Stomach (tissue), 9 donors: ENCODE results near the gene OOSP4B. TPM values are rescaled to one million over a fixed set of nuclear protein-coding genes. Genes with fewer than 3 reads are reported as not detected.
"Not testable (repeated sequence)": the region's sequence is repeated elsewhere in the genome, so short reads cannot be mapped to it uniquely, and the experiment has no call there.

Experiments used
- DNase-seq, 2 donors: peaks; one replicate each; pipeline versions ENCODE4 v3.0.0 to v3.0.0-alpha.2; 2013 to 2019
- H3K27ac ChIP-seq, 5 donors: fragments of 200-600 bp in 4 of 5; sonication (generic) in 4 of 5; one replicate each; pipeline ENCODE4 v1.5.1; 2013 to 2019; ENCODE audit warnings: mild to moderate bottlenecking in 1 of 5, moderate library complexity in 1 of 5
- H3K27me3 ChIP-seq, 3 donors: fragments of 200-600 bp; sonication (generic); one replicate each; pipeline ENCODE4 v1.5.1; 2017 to 2019; ENCODE audit warnings: mixed run types in 1 of 3
- H3K36me3 ChIP-seq, 4 donors: fragments of 200-600 bp; sonication (generic); 1 replicate in 3 of 4; 2 replicates in 1 of 4; pipeline ENCODE4 v1.5.1; 2016 to 2019
- H3K4me1 ChIP-seq, 4 donors: fragments of 200-600 bp; sonication (generic); one replicate each; pipeline ENCODE4 v1.5.1; 2016 to 2019
- H3K4me3 ChIP-seq, 4 donors: fragments of 200-600 bp; sonication (generic) in 3 of 4; one replicate each; pipeline ENCODE4 v1.5.1; 2016 to 2019; ENCODE audit warnings: mild to moderate bottlenecking in 1 of 4
- H3K9me3 ChIP-seq, 4 donors: fragments of 200-600 bp; sonication (generic); one replicate each; pipeline ENCODE4 v1.5.1; 2016 to 2019
- EP300 ChIP-seq: sonication (generic); formaldehyde crosslinking; IDR thresholded peaks from one replicate; pipeline ENCODE4 v1.6.1; 2017; ENCODE audit warnings: antibody characterized with exemption
- POLR2A ChIP-seq, 4 donors: fragments of 450-650 bp; IDR thresholded peaks; one replicate each; pipeline ENCODE4 v1.6.1; 2016; ENCODE audit warnings: antibody characterized with exemption in 4 of 4, control low read depth in 2 of 4, mild to moderate bottlenecking in 1 of 4, moderate library complexity in 1 of 4
- POLR2AphosphoS5 ChIP-seq, 3 donors: sonication (generic); formaldehyde crosslinking; IDR thresholded peaks; one replicate each; pipeline ENCODE4 v1.6.1; 2016; ENCODE audit warnings: antibody characterized with exemption in 3 of 3
- WGBS, 5 donors: extraction: QIAGEN DNeasy Blood & Tissue Kit in 3 of 5; methylation state at CpG; one replicate each; pipeline versions ENCODE4 v1.1.5 to v1.1.7; 2013 to 2018; 5-methylcytosine and 5-hydroxymethylcytosine counted together
- intact Hi-C: fragments of 100-400 bp; cut with DNase I; formaldehyde crosslinking; loops from one replicate; pipeline ENCODE4 v1.15.1; 2023; ENCODE audit warnings: low total_unique reads
- polyA plus RNA-seq, 3 donors: library from polyadenylated mRNA; stranded (reverse); fragments of 200-250 nt; gene quantifications; one replicate each; pipeline ENCODE4 v1.2.3, GENCODE V29; 2013
- total RNA-seq, 5 donors: library from RNA; depleted of rRNA; stranded (reverse); fragments of >200 nt; gene quantifications; one replicate each; pipeline versions ENCODE4 v1.1.0 to v1.2.3, GENCODE V29; 2014 to 2016
- TF ChIP-seq, protein P1 (sequence below), 7 experiments: fragments of 450-650 bp in 4 of 7; fragments of 200-600 bp in 3 of 7; sonication (generic) in 3 of 7; IDR thresholded peaks; one replicate each; pipeline ENCODE4 v1.5.1; 2016 to 2019; ENCODE audit warnings: antibody characterized with exemption in 7 of 7, control low read depth in 2 of 7, mild to moderate bottlenecking in 1 of 7
- donor health status: healthy with polysubstance abuse.
- donor health status: Bipolar disorder and iron deficiency.
- donor health status: healthy.

The OOSP4B gene
- total and polyA plus RNA-seq, 8 donors, result not detected

DNA sequence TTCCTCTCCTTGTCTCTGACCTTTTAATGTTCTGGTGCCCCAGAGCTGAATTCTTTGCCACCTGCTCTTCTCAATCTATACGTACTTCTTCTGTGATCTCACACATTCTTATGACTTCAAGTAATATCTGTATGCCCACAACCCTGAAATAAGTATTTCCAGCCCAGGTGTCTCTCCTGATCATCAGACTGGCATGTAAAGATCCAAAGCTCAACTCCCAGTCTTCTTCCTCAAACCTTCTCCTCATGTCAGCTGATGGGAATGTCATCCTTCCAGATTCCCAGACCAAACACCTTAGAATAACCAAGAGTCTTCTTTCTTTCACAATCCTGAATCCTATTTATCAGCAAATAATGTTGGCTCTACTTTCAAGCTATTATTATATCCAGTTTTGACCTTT is 48.8 kb downstream of the OOSP4B start:
- intact Hi-C loops, result no loop called here
- TF ChIP-seq, protein P1, sequence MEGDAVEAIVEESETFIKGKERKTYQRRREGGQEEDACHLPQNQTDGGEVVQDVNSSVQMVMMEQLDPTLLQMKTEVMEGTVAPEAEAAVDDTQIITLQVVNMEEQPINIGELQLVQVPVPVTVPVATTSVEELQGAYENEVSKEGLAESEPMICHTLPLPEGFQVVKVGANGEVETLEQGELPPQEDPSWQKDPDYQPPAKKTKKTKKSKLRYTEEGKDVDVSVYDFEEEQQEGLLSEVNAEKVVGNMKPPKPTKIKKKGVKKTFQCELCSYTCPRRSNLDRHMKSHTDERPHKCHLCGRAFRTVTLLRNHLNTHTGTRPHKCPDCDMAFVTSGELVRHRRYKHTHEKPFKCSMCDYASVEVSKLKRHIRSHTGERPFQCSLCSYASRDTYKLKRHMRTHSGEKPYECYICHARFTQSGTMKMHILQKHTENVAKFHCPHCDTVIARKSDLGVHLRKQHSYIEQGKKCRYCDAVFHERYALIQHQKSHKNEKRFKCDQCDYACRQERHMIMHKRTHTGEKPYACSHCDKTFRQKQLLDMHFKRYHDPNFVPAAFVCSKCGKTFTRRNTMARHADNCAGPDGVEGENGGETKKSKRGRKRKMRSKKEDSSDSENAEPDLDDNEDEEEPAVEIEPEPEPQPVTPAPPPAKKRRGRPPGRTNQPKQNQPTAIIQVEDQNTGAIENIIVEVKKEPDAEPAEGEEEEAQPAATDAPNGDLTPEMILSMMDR (IDR thresholded peaks at IDR 0.05), result no peak
- TF ChIP-seq POLR2AphosphoS5 (IDR thresholded peaks at IDR 0.05) (no peak), POLR2A (IDR thresholded peaks at IDR 0.05) (no peak), EP300 (no peak)
- 82 to 93% (median 89%) methylated on average over 1 of the region's 1 CpG for WGBS, 5 donors
- Histone ChIP-seq H3K27me3 (no peaks in the 10 kb centered on the region), H3K27ac (no peak overlapping the region), H3K4me3 (no peak overlapping the region), H3K9me3 (no peaks in the 10 kb centered on the region), H3K4me1 (no peaks in the 10 kb centered on the region), H3K36me3 (no peaks in the 10 kb centered on the region)
- no peak for DNase-seq

DNA sequence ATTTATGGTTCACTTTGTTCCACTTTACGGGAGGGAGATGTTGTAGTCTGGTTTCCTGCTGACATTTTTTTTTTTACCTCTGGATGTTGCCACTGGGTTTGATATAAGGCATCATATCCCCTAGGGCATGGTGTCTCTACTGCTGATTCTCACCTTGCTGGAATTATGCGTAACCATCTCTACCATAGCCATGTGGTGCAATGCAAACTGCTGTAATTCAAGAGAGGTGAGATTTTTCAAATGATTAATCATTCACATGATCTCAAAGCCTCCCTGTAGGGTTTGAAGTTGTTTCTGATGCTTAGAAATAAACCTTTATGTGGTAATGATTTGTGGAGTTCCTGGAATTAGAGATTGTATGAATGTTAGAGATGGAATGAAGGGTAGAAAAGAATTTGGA is 52.5 kb downstream of the OOSP4B start:
- H3K27me3 ChIP-seq, result no peaks in the 10 kb centered on the region
- no peak overlapping the region for H3K27ac ChIP-seq
- no peaks in the 10 kb centered on the region for H3K4me1 ChIP-seq
- no peaks in the 10 kb centered on the region for H3K9me3 ChIP-seq
- no peak for TF ChIP-seq POLR2A (IDR thresholded peaks at IDR 0.05)
- TF ChIP-seq, protein P1 (IDR thresholded peaks at IDR 0.05), result no peak
- no peak for DNase-seq
- intact Hi-C loops, result no loop called here
- H3K4me3 ChIP-seq, result no peak overlapping the region
- WGBS, 5 donors, result 71 to 85% (median 80%) methylated on average over 2 of the region's 2 CpGs
- no peaks in the 10 kb centered on the region for H3K36me3 ChIP-seq

DNA sequence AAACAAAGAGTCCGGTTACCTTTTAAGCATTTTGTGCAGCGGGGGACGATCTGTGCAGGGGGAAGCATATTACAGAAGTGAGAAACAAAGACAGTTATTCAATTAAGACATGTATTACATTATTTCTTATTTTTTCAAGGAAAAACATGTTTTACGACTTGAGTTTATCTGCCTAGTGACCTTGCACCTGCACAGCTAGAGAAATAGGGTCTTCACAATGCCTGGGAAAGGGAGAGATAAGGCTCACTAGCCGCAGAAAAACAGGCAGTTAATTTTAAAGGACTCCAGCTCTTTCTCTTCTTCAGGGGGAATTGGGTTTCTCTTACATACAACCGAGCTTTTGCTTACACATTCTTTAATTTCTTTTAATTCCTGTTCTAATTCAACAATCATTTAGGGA is 54.7 kb downstream of the OOSP4B start:
- H3K27ac ChIP-seq, H3K27me3 ChIP-seq, intact Hi-C loops, H3K9me3 ChIP-seq, H3K36me3 ChIP-seq, H3K4me1 ChIP-seq, H3K4me3 ChIP-seq, DNase-seq: not testable (repeated sequence)
- 67 to 79% (median 74%) methylated on average over 6 of the region's 6 CpGs for WGBS, 5 donors

DNA sequence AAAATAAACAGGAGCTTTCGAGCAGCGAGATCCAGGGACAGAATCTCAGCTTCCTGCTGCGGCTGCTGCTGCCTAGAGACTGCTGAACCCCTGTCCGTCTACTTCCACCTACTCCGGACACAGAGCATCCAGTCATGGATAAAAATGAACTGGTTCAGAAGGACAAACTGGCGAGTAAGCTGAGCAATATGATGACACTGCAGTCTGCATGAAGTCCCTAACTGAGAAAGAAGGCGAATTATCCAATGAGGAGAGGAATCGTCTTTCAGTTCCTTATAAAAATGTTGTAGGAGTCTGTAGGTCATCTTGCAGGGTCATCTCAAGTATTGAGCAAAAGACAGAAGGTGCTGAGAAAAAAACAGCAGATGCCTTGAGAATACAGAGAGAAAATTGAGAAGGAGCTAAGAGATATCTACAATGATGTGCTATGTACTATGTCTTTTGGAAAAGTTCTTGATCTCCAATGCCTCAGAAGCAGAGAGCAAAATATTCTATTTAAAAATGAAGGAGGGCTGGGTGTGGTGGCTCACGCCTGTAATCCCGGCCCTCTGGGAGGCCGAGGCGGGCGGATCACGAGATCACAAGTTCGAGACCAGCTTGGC is 60.3 kb downstream of the OOSP4B start:
- Histone ChIP-seq H3K27me3 (no peaks in the 10 kb centered on the region), H3K9me3 (peaks cover 0 to 8% (median 3%) of the 10 kb centered on the region in 4 donors), H3K4me1 (no peaks in the 10 kb centered on the region), H3K36me3 (no peaks in the 10 kb centered on the region), H3K27ac (no peak overlapping the region), H3K4me3 (no peak overlapping the region)
- 78 to 91% (median 86%) methylated on average over 15 of the region's 15 CpGs for WGBS, 5 donors
- no peak for DNase-seq
- intact Hi-C loops, result no loop called here
- TF ChIP-seq POLR2AphosphoS5 (IDR thresholded peaks at IDR 0.05) (no peak), EP300 (no peak), POLR2A (IDR thresholded peaks at IDR 0.05) (no peak)
- TF ChIP-seq, protein P1 (IDR thresholded peaks at IDR 0.05), result no peak

DNA sequence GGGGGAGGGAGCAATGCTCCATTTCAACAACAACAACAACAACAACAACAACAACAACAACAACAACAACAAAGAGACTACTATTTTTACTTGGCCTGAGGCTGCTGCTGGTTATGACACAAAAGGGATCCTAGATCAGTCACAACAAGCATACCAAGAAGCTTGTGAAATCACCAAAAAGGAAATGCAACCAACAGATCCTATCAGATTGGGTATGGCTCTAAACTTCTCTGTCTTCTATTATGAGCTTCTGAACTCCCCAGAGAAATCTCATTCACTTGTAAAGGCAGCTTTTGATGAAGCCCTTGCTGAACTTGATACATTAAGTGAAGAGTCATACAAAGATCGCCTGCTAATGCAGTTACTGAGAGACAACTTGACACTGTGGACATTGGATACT is 61.0 kb downstream of the OOSP4B start:
- no peak for TF ChIP-seq POLR2A (IDR thresholded peaks at IDR 0.05)
- no peak for TF ChIP-seq EP300
- TF ChIP-seq, protein P1 (IDR thresholded peaks at IDR 0.05), result no peak
- no peak for TF ChIP-seq POLR2AphosphoS5 (IDR thresholded peaks at IDR 0.05)
- 83 to 95% (median 88%) methylated on average over 1 of the region's 1 CpG for WGBS, 5 donors

More for the DNA sequence above, 61.0 kb downstream of the OOSP4B start:
- H3K4me3 ChIP-seq, result no peak overlapping the region
- no peaks in the 10 kb centered on the region for H3K4me1 ChIP-seq
- H3K27me3 ChIP-seq, result no peaks in the 10 kb centered on the region
- no peaks in the 10 kb centered on the region for H3K36me3 ChIP-seq
- H3K9me3 ChIP-seq, result peaks cover 0 to 8% (median 3%) of the 10 kb centered on the region in 4 donors
- DNase-seq, result no peak
- intact Hi-C loops, result no loop called here
- no peak overlapping the region for H3K27ac ChIP-seq
